Gastroesophageal sphincter (tissue), 4 donors: ENCODE measurements around the gene DRD4. TPM values are rescaled to one million over a fixed set of nuclear protein-coding genes. Genes with fewer than 3 reads are reported as not detected.

Experiments used
- ATAC-seq: fragments of 150-250 bp; one replicate; pipeline ENCODE4 v1.9.1; 2016; ENCODE audit warnings: mild to moderate bottlenecking, moderate library complexity
- H3K27ac ChIP-seq, 4 donors: fragments of 200-600 bp; sonication (generic) in 3 of 4; 1 replicate in 3 of 4; 2 replicates in 1 of 4; pipeline ENCODE4 v1.5.1; 2016 to 2019
- H3K27me3 ChIP-seq: fragments of 200-600 bp; sonication (generic); one replicate; pipeline ENCODE4 v1.5.1; 2019
- H3K36me3 ChIP-seq, 2 donors: fragments of 200-600 bp; sonication (generic); one replicate each; pipeline ENCODE4 v1.5.1; 2019; ENCODE audit warnings: control low read depth in 1 of 2
- H3K4me1 ChIP-seq, 3 donors: fragments of 200-600 bp; sonication (generic); 1 replicate in 2 of 3; 2 replicates in 1 of 3; pipeline ENCODE4 v1.5.1; 2016 to 2019; ENCODE audit warnings: control low read depth in 2 of 3
- H3K4me3 ChIP-seq, 2 donors: fragments of 200-600 bp; sonication (generic); one replicate each; pipeline ENCODE4 v1.5.1; 2019; ENCODE audit warnings: mild to moderate bottlenecking in 1 of 2, moderate library complexity in 1 of 2
- H3K9me3 ChIP-seq, 3 donors: fragments of 200-600 bp; sonication (generic); one replicate each; pipeline ENCODE4 v1.5.1; 2017 to 2019; ENCODE audit warnings: control low read depth in 2 of 3
- CTCF ChIP-seq, 4 experiments: fragments of 200-600 bp in 2 of 4; fragments of 450-650 bp in 2 of 4; sonication (generic) in 1 of 4; IDR thresholded peaks; one replicate each; pipeline ENCODE4 v1.5.1; 2017 to 2019; ENCODE audit warnings: antibody characterized with exemption in 4 of 4, mild to moderate bottlenecking in 2 of 4, moderate library complexity in 2 of 4
- EP300 ChIP-seq: sonication (generic); formaldehyde crosslinking; IDR thresholded peaks from one replicate; pipeline ENCODE4 v1.6.1; 2017; ENCODE audit warnings: antibody characterized with exemption, mild to moderate bottlenecking
- POLR2A ChIP-seq, 2 donors: fragments of 450-650 bp; IDR thresholded peaks; one replicate each; pipeline ENCODE4 v1.6.1; 2017; ENCODE audit warnings: antibody characterized with exemption in 2 of 2, mild to moderate bottlenecking in 2 of 2, moderate library complexity in 1 of 2
- POLR2AphosphoS5 ChIP-seq: sonication (generic); formaldehyde crosslinking; IDR thresholded peaks from one replicate; pipeline ENCODE4 v1.6.1; 2017; ENCODE audit warnings: antibody characterized with exemption
- WGBS, 2 donors: methylation state at CpG; one replicate each; pipeline ENCODE4 v1.1.5; 2018; ENCODE audit warnings: low coverage in 1 of 2; 5-methylcytosine and 5-hydroxymethylcytosine counted together
- total RNA-seq, 4 donors: library from RNA; depleted of rRNA; stranded (reverse); fragments of >200 nt; gene quantifications; one replicate each; pipeline ENCODE4 v1.1.0, GENCODE V29; 2016

Gene DRD4
- total RNA-seq, 4 donors from 2014 or later: 0.27 TPM; not detected in 3

DNA sequence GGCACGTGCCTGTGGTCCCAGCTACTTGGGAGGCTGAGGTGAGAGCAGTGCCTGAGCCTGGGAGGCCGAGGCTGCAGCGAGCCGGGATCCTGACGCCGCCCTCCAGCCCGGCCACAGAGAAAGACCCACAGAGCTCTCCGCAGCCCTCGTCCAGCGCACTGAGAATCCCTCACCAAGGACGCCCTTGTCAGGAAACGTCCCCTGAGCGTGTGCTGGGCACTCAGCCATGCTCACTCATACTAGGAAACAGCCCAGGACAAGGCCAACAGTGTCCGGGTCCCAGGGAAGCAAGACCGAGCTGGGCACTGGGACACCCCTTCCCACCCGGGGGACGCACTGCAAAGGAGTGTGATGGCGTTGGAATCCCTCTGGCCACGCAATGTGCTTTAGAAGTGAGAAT lies 43.4 kb downstream of the DRD4 start:
- 96% methylated on average over 5 of the region's 19 CpGs; no CpG with 5 or more reads in 1 of the 2 donors for WGBS, 2 donors
- H3K4me1 ChIP-seq: no peaks in the 10 kb centered on the region
- no peak overlapping the region for H3K27ac ChIP-seq
- H3K27me3 ChIP-seq: no peaks in the 10 kb centered on the region
- no peak overlapping the region for H3K4me3 ChIP-seq
- no peaks in the 10 kb centered on the region for H3K9me3 ChIP-seq
- H3K36me3 ChIP-seq: peaks cover 0 to 92% of the 10 kb centered on the region in 2 donors
- ATAC-seq: no peak
- no peak for TF ChIP-seq POLR2AphosphoS5
- no peak for TF ChIP-seq EP300
- no peak for TF ChIP-seq CTCF (IDR thresholded peaks at IDR 0.05)
- no peak for TF ChIP-seq POLR2A (IDR thresholded peaks at IDR 0.05)

GRCh38 chr11:680970-681369 lies 43.9 kb downstream of the DRD4 start:
- H3K36me3 ChIP-seq: peaks cover 0 to 95% of the 10 kb centered on the region in 2 donors
- H3K4me3 ChIP-seq: no peak overlapping the region
- no peaks in the 10 kb centered on the region for H3K4me1 ChIP-seq
- ATAC-seq: no peak
- no peaks in the 10 kb centered on the region for H3K27me3 ChIP-seq
- TF ChIP-seq CTCF (IDR thresholded peaks at IDR 0.05) (no peak), EP300 (no peak), POLR2A (IDR thresholded peaks at IDR 0.05) (no peak), POLR2AphosphoS5 (no peak)
- no peak overlapping the region for H3K27ac ChIP-seq
- 67 to 85% methylated on average over 1 to 10 of the region's 13 CpGs for WGBS, 2 donors
- H3K9me3 ChIP-seq: no peaks in the 10 kb centered on the region

GRCh38 chr11:686451-687243 lies 49.6 kb downstream of the DRD4 start:
- Histone ChIP-seq H3K9me3 (no peaks in the 10 kb centered on the region), H3K36me3 (peaks cover 0 to 94% of the 10 kb centered on the region in 2 donors), H3K4me1 (no peaks in the 10 kb centered on the region), H3K27ac (no peak overlapping the region), H3K4me3 (no peak overlapping the region), H3K27me3 (no peaks in the 10 kb centered on the region)
- WGBS, 2 donors: 87 to 90% methylated on average over 14 to 22 of the region's 30 CpGs
- TF ChIP-seq POLR2A (IDR thresholded peaks at IDR 0.05) (no peak), POLR2AphosphoS5 (no peak), EP300 (no peak), CTCF (IDR thresholded peaks at IDR 0.05) (no peak)
- no peak for ATAC-seq

DNA sequence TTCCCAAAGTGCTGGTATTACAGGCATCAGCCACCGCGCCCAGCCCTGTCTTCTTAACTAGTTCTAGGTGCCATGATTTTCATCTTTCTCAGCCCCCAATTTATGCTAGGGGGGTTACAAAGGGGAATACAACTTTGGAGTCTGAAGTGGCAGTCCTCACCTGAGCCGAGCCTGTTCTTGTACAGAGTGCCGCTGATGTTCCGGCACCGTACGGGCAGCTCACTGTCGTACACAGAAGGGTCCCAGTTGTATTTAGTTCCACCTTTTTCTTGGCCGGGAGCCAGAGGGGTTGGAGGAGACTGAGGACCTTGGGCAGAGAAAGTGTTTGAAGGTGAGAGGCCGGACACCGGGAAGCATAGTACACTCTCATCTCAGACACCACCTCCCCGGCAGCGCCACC lies 50.7 kb downstream of the DRD4 start:
- no peaks in the 10 kb centered on the region for H3K9me3 ChIP-seq
- TF ChIP-seq CTCF (IDR thresholded peaks at IDR 0.05) (no peak), POLR2AphosphoS5 (no peak), POLR2A (IDR thresholded peaks at IDR 0.05) (no peak), EP300 (no peak)
- 86 to 100% methylated on average over 2 to 6 of the region's 13 CpGs for WGBS, 2 donors
- no peak for ATAC-seq
- H3K36me3 ChIP-seq: peaks cover 0 to 84% of the 10 kb centered on the region in 2 donors
- H3K4me1 ChIP-seq: peaks cover 0 to 2% (median 0%) of the 10 kb centered on the region in 3 donors
- no peak overlapping the region for H3K4me3 ChIP-seq
- no peaks in the 10 kb centered on the region for H3K27me3 ChIP-seq
- no peak overlapping the region for H3K27ac ChIP-seq

DNA sequence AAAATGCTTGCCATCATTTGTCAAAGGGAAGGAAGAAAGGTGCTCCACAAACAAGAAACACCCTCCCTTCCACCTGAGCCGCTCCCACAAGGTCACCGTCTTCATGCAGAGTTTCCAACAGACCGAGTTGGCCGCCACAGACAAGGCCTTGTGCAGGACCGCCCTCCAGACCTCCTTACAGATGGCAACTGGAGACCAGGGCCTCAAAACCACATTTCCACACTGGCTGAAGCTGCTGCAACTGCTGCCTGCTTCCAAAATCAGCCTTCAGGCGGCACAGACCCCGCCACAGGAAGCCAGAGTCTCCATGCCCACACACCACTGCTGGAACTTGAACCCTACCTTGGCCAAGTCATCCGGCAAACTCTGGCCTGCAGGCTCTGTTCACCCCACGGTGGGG lies 51.6 kb downstream of the DRD4 start:
- ATAC-seq: no peak
- no peak overlapping the region for H3K4me3 ChIP-seq
- no peaks in the 10 kb centered on the region for H3K27me3 ChIP-seq
- no peaks in the 10 kb centered on the region for H3K9me3 ChIP-seq
- peaks cover 0 to 75% of the 10 kb centered on the region in 2 donors for H3K36me3 ChIP-seq
- H3K4me1 ChIP-seq: peaks cover 0 to 11% (median 5%) of the 10 kb centered on the region in 3 donors
- 77 to 90% methylated on average over 2 to 3 of the region's 9 CpGs for WGBS, 2 donors
- no peak for TF ChIP-seq EP300
- TF ChIP-seq CTCF (IDR thresholded peaks at IDR 0.05): no peak
- no peak for TF ChIP-seq POLR2A (IDR thresholded peaks at IDR 0.05)
- no peak for TF ChIP-seq POLR2AphosphoS5
- H3K27ac ChIP-seq: no peak overlapping the region
